HK-2 (cell line): ENCODE measurements around the gene SYTL2.
"Not testable (repeated sequence)": the region's sequence is repeated elsewhere in the genome, so short reads cannot be mapped to it uniquely, and the experiment has no call there.

Source experiments
- DNase-seq: peaks from one replicate; pipeline ENCODE4 v3.0.0-alpha.2; 2018; ENCODE audit not compliant: unreplicated experiment

Gene SYTL2

GRCh38 chr11:85791409-85791990 is 19.4 kb downstream of the SYTL2 start:
- no peak for DNase-seq

- DNase-seq: no peak
Measured at GRCh38 chr11:85787809-85788760, 22.9 kb downstream of the SYTL2 start.

- no peak for DNase-seq
Measured at GRCh38 chr11:85787168-85787567, 23.8 kb downstream of the SYTL2 start.

GRCh38 chr11:85784480-85785265 is 26.3 kb downstream of the SYTL2 start:
- no peak for DNase-seq

- no peak for DNase-seq
Measured at GRCh38 chr11:85783758-85784157, 27.2 kb downstream of the SYTL2 start.

GRCh38 chr11:85780780-85781517 is 30.0 kb downstream of the SYTL2 start:
- not testable (repeated sequence) for DNase-seq

GRCh38 chr11:85779956-85780640 is 30.8 kb downstream of the SYTL2 start:
- DNase-seq: no peak

- DNase-seq: not testable (repeated sequence)
Measured at GRCh38 chr11:85777603-85777972, 33.4 kb downstream of the SYTL2 start.

GRCh38 chr11:85776951-85777602 is 33.9 kb downstream of the SYTL2 start:
- DNase-seq: no peak

GRCh38 chr11:85774256-85775101 is 36.5 kb downstream of the SYTL2 start:
- no peak for DNase-seq

- no peak for DNase-seq
Measured at GRCh38 chr11:85772695-85773094, 38.2 kb downstream of the SYTL2 start.

GRCh38 chr11:85771568-85771967 is 39.4 kb downstream of the SYTL2 start:
- no peak for DNase-seq

- DNase-seq: no peak
Measured at GRCh38 chr11:85769771-85770170, 41.2 kb downstream of the SYTL2 start.

GRCh38 chr11:85768473-85769146 is 42.3 kb downstream of the SYTL2 start:
- DNase-seq: no peak

- DNase-seq: no peak
Measured at GRCh38 chr11:85767246-85767945, 43.5 kb downstream of the SYTL2 start.

- DNase-seq: no peak
Measured at GRCh38 chr11:85766721-85767161, 44.2 kb downstream of the SYTL2 start.

- no peak for DNase-seq
Measured at GRCh38 chr11:85764796-85765195, 46.1 kb downstream of the SYTL2 start.

- DNase-seq: no peak
Measured at GRCh38 chr11:85762226-85762625, 48.7 kb downstream of the SYTL2 start.
